HEK293T (cell line): ENCODE results near the gene TNS3.

Experiments
- BHLHE40 ChIP-seq: fragments of 450-650 bp; IDR thresholded peaks from 2 replicates; pipeline ENCODE4 v1.6.1; 2016; ENCODE audit warnings: mild to moderate bottlenecking, moderate library complexity, borderline replicate concordance
- ELF4 ChIP-seq: fragments of 450-650 bp; IDR thresholded peaks from 2 replicates; pipeline ENCODE4 v1.6.1; 2017; ENCODE audit warnings: antibody characterized with exemption
- FOXA1 ChIP-seq: fragments of 450-650 bp; IDR thresholded peaks from 2 replicates; pipeline ENCODE4 v1.6.1; 2016; ENCODE audit warnings: mild to moderate bottlenecking
- FOXK2 ChIP-seq: fragments of 450-650 bp; IDR thresholded peaks from 2 replicates; pipeline ENCODE4 v1.6.1; 2016; ENCODE audit warnings: mild to moderate bottlenecking
- FOXM1 ChIP-seq: fragments of 450-650 bp; IDR thresholded peaks from 2 replicates; pipeline ENCODE4 v1.6.1; 2017; ENCODE audit warnings: mild to moderate bottlenecking, borderline replicate concordance
- HDGF ChIP-seq: fragments of 450-650 bp; IDR thresholded peaks from 2 replicates; pipeline ENCODE4 v1.6.1; 2017; ENCODE audit warnings: antibody characterized with exemption, borderline replicate concordance
- L3MBTL2 ChIP-seq: fragments of 450-650 bp; conservative IDR thresholded peaks from 2 replicates; pipeline ENCODE4 v1.6.1; 2016; ENCODE audit warnings: mild to moderate bottlenecking
- SP1 ChIP-seq: fragments of 450-650 bp; IDR thresholded peaks from 2 replicates; pipeline ENCODE4 v1.6.1; 2017
- SUZ12 ChIP-seq: fragments of 450-650 bp; IDR thresholded peaks from 2 replicates; pipeline ENCODE4 v1.6.1; 2016; ENCODE audit warnings: mild to moderate bottlenecking
- TARDBP ChIP-seq: fragments of 450-650 bp; IDR thresholded peaks from 2 replicates; pipeline ENCODE4 v1.6.1; 2016
- ZNF384 ChIP-seq: fragments of 450-650 bp; IDR thresholded peaks from 2 replicates; pipeline ENCODE4 v1.6.1; 2016

DNA sequence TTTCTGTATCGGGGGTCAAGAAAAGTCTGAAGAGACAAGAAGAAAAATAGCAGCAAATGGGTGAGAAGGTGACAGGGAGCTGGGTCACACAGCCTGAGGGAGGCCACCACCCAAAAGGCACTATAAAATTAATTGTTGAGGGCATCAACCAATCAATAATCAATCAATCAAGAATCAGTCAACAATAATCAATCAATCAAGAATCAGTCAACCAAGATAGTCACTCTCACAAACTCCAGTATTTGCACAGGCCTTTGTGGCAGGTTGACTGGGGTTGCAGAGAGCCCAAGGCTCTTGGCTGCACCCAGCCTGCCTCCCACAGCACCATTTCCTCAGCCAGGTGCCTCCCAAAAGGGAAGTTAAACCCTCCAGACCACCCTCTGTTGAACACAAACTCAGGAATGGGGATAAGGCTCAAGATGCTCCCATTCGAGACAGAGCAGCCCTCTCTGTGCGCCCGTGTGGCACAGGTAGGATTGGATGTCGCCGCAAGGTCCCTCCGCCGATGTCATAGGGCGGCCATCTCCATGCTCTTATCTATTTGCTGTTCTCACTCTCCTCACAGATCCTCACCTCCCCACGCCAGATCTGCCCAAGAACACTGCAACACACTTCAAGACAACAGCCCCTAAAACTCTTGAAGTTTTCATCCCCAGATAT lies 64.0 kb downstream of the TNS3 start:
- TF ChIP-seq TARDBP (no peak), FOXA1 (no peak), FOXK2 (no peak), ELF4 (no peak), L3MBTL2 (no peak), BHLHE40 (no peak), SUZ12 (no peak), FOXM1 (no peak), ZNF384 (no peak), SP1 (no peak), HDGF (no peak)
